HT1080 (cell line): ENCODE results near the gene NRM. TPM values are rescaled to one million over a fixed set of nuclear protein-coding genes. Genes with fewer than 3 reads are reported as not detected.
A peak's percentile ranks its signal among the peaks of the same experiment; 100 is the strongest.
"Not testable (repeated sequence)": the region's sequence is repeated elsewhere in the genome, so short reads cannot be mapped to it uniquely, and the experiment has no call there.

Experiments
- DNase-seq: peaks from one replicate; pipeline ENCODE4 v3.0.0-alpha.2; 2015; ENCODE audit warnings: low read depth
- polyA plus RNA-seq, 2 experiments: library from polyadenylated mRNA; depleted of rRNA; stranded (reverse); fragments of >200 nt; gene quantifications; 2 replicates each; pipeline ENCODE4 v1.2.3, GENCODE V29; 2015
- total RNA-seq: library from RNA; depleted of rRNA; stranded (reverse); fragments of >200 nt; shearing (Covaris generic); gene quantifications from 2 replicates; pipeline ENCODE4 v1.2.3, GENCODE V29; 2014; rRNA removed

The NRM gene
- total RNA-seq: 11.2 and 18.5 TPM in 2 replicates
- 29.2 and 33.3 TPM in 2 replicates for polyA plus RNA-seq (2015; cell fraction: cytosol; rRNA removed)
- polyA plus RNA-seq (2015; cell fraction: nucleus; rRNA removed): 22.9 and 31.6 TPM in 2 replicates

GRCh38 chr6:30690403-30691207 lies at the start of gene NRM:
Gene NRM (minus strand): TSS chr6:30690984. CDS start chr6:30690974, 10 bp downstream.
- peak; percentile 85 for DNase-seq

GRCh38 chr6:30740540-30740870 lies 49.7 kb upstream of the NRM start:
- DNase-seq: no peak

- DNase-seq: no peak
These were observed 47.7 kb upstream of the NRM start for GRCh38 chr6:30738532-30738931.

GRCh38 chr6:30735668-30736314 lies 45.0 kb upstream of the NRM start:
- no peak for DNase-seq

GRCh38 chr6:30732237-30732943 lies 41.6 kb upstream of the NRM start:
- no peak for DNase-seq

- DNase-seq: peak; percentile 58
These were observed 40.0 kb upstream of the NRM start for GRCh38 chr6:30730601-30731435.

GRCh38 chr6:30727920-30728553 lies 37.3 kb upstream of the NRM start:
- no peak for DNase-seq

GRCh38 chr6:30726506-30727413 lies 36.0 kb upstream of the NRM start:
- no peak for DNase-seq

GRCh38 chr6:30725713-30726505 lies 35.1 kb upstream of the NRM start:
- DNase-seq: peak; percentile 79

GRCh38 chr6:30724906-30725667 lies 34.3 kb upstream of the NRM start:
- DNase-seq: no peak

GRCh38 chr6:30723843-30724741 lies 33.3 kb upstream of the NRM start:
- not testable (repeated sequence) for DNase-seq

GRCh38 chr6:30723159-30723842 lies 32.5 kb upstream of the NRM start:
- DNase-seq: not testable (repeated sequence)

GRCh38 chr6:30722280-30723112 lies 31.7 kb upstream of the NRM start:
- DNase-seq: peak; percentile 79

GRCh38 chr6:30722025-30722279 lies 31.2 kb upstream of the NRM start:
- DNase-seq: not testable (repeated sequence)

- DNase-seq: peak; percentile 79
These were observed 30.6 kb upstream of the NRM start for GRCh38 chr6:30721198-30722024.
